Lower leg skin (tissue), 3 donors: Measurements from ENCODE around the gene SLC35A4.

Experiments used
- POLR2A ChIP-seq, 2 donors: fragments of 450-650 bp; IDR thresholded peaks; one replicate each; pipeline ENCODE4 v1.6.1; 2016 to 2017; ENCODE audit warnings: antibody characterized with exemption in 2 of 2, mild to moderate bottlenecking in 1 of 2, moderate library complexity in 1 of 2
- TF ChIP-seq, protein P1 (sequence below), 3 donors: fragments of 450-650 bp; IDR thresholded peaks; one replicate each; pipeline ENCODE4 v1.5.1; 2016; ENCODE audit warnings: antibody characterized with exemption in 3 of 3, mild to moderate bottlenecking in 3 of 3, moderate library complexity in 2 of 3

DNA sequence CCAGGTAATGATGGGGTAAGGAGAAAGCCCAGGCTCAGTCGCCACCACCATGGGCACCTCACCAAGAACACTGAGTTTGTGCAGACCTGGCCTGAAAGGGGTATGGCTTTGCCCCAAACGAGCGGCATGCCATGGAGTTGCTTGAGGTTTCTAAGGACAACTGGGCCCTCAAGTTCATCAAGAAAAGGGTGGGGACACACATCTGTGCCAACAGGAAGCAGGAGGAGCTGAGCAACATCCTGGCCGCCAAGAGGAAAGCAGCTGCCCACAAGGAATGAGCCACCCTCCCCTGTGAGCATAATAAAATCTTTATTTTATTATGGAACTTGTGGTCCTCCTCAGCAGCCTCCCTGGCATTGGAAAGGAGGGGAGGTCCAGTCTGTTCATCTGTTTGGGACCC, 44.5 kb downstream of the SLC35A4 start:
- TF ChIP-seq, protein P1, sequence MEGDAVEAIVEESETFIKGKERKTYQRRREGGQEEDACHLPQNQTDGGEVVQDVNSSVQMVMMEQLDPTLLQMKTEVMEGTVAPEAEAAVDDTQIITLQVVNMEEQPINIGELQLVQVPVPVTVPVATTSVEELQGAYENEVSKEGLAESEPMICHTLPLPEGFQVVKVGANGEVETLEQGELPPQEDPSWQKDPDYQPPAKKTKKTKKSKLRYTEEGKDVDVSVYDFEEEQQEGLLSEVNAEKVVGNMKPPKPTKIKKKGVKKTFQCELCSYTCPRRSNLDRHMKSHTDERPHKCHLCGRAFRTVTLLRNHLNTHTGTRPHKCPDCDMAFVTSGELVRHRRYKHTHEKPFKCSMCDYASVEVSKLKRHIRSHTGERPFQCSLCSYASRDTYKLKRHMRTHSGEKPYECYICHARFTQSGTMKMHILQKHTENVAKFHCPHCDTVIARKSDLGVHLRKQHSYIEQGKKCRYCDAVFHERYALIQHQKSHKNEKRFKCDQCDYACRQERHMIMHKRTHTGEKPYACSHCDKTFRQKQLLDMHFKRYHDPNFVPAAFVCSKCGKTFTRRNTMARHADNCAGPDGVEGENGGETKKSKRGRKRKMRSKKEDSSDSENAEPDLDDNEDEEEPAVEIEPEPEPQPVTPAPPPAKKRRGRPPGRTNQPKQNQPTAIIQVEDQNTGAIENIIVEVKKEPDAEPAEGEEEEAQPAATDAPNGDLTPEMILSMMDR (IDR thresholded peaks at IDR 0.05), result no peak
- no peak for TF ChIP-seq POLR2A (IDR thresholded peaks at IDR 0.05)
